ENCODE data around the gene COPS8. TPM values are rescaled to one million over a fixed set of nuclear protein-coding genes. Genes with fewer than 3 reads are reported as not detected.

Gene COPS8
- total RNA-seq, 1 experiment from 2014 or later, result 175 TPM

- in situ Hi-C loops (cut with HindIII; ENCODE audit: low sequenced_read_pairs), result no loop called here
- no peak for DNase-seq (ENCODE audit: low spot score)
Measured at GRCh38 chr2:237096911-237097310, 11.2 kb downstream of the COPS8 start.

GRCh38 chr2:237097326-237097910 lies 11.7 kb downstream of the COPS8 start:
- no peak for DNase-seq (ENCODE audit: low spot score)
- in situ Hi-C loops (cut with HindIII; ENCODE audit: low sequenced_read_pairs), result no loop called here

DNA sequence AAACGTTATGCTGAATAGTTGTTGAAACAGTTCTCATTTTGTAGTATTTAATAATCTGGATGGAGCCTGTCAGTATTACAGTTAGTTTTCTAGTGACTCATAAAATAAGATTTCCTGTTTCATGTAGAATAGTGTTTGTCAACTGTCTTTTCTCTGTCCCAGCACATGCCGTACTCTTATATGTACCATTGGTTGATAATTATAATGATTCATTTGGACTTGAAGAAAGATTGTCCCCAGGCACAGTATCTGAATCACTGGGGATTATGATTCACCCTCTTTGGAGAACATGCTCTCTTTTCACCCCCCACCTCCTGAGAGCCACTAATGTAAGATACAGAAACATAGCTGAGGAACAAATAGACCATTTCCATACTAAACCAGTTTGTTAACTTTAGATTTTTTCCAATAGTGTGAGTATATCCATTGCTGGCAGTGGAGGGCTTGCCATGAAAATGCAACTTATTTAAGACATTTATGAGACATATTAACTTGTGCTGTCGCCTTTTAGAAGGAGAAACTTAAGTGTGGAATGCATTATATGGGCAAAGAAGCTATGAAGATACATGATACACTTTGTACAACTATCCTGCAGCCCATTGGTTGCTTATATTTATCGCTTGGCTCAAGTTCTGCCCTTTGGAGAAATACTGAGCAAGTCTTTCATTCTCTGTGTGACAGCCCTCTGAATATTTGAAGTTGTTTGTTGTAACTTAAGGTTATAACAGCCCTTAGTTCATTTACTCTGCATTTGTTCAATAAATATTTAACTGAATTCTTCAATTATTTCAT lies 12.4 kb downstream of the COPS8 start:
- in situ Hi-C loops (cut with HindIII; ENCODE audit: low sequenced_read_pairs), result no loop called here
- DNase-seq (ENCODE audit: low spot score), result no peak

GRCh38 chr2:237099804-237100203 lies 14.1 kb downstream of the COPS8 start:
- no peak for DNase-seq (ENCODE audit: low spot score)
- in situ Hi-C loops (cut with HindIII; ENCODE audit: low sequenced_read_pairs), result no loop called here

DNA sequence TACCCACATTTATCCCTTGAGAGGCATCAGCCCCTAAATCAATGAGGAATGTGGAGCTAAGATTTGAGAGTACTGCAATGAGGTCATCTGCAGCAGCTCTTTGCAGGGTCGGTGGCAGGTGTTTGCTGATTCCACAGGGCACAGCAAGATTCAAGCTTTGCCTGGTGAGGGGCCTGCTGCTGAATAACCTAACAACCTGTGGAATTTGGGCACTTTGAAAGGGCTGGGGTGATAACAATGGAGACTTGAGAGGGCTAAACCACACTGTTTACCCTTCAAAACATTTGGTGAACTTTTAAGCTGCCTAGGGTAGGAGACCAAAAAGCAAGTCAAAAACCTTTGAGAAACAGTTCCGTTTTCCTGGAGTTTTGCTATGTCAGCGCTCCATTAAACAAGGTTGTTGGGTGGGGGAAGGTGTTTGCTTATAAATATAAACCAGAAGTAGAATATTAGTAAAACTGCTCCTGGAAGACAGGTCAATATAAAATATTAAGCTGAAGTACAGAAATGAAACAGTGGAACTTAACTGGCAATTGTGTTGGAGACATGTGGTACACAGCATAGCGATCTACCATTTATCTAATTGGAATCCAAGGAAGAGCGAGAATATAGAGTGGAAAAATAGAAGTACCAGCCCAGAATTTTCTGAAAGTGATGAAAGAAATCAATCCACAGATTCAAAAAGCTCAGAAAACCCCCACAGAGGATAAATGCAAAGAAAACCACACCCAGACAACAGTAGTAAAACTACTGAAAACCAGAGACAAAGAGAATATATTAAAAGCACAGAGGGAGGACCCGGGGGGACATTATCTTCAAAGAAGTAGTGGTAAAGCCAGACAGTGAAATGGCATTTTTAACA lies 15.7 kb downstream of the COPS8 start:
- no peak for DNase-seq (ENCODE audit: low spot score)
- in situ Hi-C loops (cut with HindIII; ENCODE audit: low sequenced_read_pairs), result no loop called here

DNA sequence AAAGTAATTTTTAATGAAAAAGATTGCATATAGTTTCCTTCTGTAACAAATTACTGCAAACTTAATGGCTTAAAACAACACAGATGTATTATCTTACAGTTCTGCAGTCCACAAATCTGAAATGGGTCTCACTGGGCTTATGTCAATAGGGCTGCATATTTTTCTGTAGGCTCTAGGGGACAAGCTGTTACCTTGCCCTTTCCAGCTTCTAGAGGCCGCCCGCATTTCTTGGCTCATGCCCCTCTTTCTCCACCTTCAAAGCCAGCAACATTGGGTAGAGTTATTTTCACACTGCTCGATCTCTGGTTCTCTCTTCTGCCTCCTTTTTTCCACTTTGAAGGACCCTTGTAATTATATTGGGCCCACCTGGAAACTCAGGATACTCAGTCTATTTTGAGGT lies 16.7 kb downstream of the COPS8 start:
- DNase-seq (ENCODE audit: low spot score), result no peak
- in situ Hi-C loops (cut with HindIII; ENCODE audit: low sequenced_read_pairs), result no loop called here

DNA sequence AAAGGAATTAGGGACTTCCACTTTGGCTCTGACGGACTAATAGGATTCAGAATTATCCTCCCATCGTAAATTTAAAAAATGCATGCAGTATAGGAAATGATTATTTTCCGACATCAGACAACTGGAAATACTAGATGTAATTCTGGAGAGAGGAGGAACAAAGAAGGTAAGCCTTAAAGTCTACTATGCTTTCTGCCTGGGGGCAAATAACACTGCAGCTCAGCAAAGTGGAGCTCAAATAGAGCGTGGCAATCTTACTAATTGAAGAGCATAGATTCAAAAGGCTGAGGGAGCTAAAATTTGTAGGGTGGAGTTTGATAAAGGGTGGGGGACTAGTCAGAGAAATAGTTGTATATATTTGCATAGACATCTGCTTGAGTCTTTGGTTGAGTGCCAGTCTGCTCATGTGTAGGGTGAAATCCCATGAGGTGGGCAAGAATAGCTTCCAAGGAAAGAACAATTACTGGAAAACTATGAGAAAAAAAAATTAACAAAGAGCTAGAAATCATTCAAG lies 23.8 kb downstream of the COPS8 start:
- no peak for DNase-seq (ENCODE audit: low spot score)
- in situ Hi-C loops (cut with HindIII; ENCODE audit: low sequenced_read_pairs), result no loop called here

DNA sequence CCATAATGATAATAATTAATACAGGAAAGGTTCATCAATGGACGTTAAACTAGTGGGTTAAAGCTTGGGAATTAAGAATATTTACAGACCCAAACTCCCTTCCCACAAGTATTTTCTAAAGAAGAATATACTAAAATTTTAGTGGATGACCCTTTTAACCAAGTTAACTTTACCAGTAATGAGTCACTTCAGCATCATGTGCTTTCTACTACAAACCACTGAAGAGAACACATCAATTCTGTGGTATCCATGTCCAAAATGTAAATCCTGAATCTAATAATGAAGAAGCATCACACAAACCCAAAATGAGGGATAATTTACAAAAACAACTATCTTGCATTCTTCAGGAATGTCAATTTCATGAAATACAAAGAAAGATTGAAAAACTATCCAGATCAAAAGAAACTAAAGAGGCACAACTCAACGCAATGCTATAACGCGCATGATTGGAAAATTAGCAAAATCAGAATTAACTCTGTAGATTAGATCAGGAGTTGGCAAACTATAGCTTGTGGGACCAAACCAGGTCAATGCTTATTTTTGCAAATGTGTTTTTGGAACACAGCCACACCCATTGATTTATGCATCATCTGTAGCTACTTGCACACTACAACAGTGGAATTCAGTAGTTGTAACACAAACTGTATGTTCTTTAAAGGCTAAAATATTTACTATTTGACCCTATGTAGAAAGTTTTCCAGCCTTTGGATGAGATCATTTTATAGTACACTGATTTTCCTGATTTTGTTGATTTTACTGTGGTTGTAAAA lies 27.5 kb downstream of the COPS8 start:
- in situ Hi-C loops (cut with HindIII; ENCODE audit: low sequenced_read_pairs), result no loop called here

DNA sequence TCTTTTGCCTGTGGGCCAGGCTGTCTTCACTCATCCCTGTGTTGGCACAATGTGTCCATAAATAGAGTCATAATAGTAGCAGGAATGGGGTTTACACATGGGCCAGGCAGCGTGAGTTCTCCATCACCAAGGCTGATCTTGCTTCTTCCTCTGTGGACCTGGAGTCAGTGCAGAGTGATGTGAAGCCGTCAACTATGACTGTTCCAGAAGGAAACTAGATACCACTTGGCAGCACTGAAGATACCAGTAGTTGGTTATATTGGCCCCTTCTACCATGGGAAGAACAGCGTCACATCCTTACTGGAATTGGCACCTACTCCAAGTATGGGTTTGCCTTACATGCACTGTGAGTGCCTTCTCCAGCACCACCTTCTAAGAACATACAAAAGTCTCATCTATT lies 30.2 kb downstream of the COPS8 start:
- DNase-seq (ENCODE audit: low spot score), result no peak
- in situ Hi-C loops (cut with HindIII; ENCODE audit: low sequenced_read_pairs), result no loop called here

More for the DNA sequence above, 27.5 kb downstream of the COPS8 start:
- DNase-seq (ENCODE audit: low spot score), result no peak

DNA sequence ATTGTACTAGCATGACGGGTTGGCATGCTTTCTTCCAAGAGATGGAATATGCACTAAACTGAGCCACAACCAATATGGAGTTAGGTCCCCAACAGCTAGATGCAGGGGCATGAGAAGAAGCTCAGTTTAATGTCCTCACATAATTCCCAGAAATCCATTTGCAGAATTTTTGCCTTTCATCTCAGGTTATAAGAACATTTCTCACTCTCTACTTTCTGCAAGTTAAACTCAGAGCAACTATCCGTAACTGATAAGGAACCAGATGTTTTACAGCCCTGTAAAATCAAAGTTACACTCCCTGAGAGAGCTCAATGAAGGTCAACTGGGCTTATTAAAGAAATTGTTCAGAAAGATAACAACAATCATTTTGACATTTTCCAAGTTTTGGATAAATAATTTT lies 30.7 kb downstream of the COPS8 start:
- no peak for DNase-seq (ENCODE audit: low spot score)
- in situ Hi-C loops (cut with HindIII; ENCODE audit: low sequenced_read_pairs), result no loop called here

- in situ Hi-C loops (cut with HindIII; ENCODE audit: low sequenced_read_pairs), result no loop called here
- no peak for DNase-seq (ENCODE audit: low spot score)
Measured at GRCh38 chr2:237118025-237118424, 32.3 kb downstream of the COPS8 start.

DNA sequence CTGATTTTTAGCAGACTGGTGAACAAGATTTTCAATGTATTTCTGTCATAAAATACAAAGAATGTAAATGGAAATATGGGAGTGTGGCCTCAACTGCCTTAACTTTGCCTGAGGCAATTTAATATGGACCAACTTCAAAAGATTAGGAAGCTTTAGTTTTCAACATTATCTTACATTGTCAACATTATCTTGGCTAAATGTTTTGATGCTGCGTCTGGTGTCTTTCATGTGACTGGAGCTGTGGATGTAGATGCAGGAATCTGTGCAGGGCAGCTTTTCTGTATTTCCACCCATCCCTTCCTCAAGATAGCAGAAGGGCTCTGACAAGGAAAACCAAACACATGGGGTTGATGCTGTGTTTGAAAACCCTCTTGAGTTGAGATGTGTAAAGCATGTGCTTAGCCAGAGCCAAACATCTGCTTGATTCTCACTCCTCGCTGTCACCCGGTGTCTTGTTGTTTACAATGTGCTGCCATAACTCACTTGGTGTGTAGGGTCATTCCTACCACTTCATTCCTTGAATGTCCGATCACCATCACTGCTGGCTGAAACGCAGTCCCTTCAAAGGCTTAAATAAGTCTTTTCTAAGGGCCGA lies 33.0 kb downstream of the COPS8 start:
- in situ Hi-C loops (cut with HindIII; ENCODE audit: low sequenced_read_pairs), result no loop called here
- no peak for DNase-seq (ENCODE audit: low spot score)

DNA sequence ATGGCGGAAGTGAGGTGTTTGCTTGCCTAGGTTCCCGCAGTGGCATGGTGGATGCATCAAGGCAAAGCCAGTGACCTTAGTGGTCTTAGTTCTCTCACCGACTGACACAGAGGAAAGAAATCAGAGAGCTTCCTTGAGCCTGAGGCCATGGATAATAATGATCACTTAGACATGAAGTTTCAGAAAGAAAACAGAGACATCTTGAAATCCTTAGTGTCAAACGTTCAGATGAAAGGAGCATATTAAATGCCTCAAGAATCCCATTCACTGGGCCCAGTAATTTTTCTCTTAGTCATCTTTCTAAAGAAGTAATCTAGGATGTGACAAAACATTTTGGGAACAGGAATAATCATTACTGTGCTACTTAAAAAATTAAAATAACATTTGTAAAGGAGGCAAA lies 35.2 kb downstream of the COPS8 start:
- in situ Hi-C loops (cut with HindIII; ENCODE audit: low sequenced_read_pairs), result no loop called here
- DNase-seq (ENCODE audit: low spot score), result no peak

- DNase-seq (ENCODE audit: low spot score), result no peak
- in situ Hi-C loops (cut with HindIII; ENCODE audit: low sequenced_read_pairs), result no loop called here
Measured at GRCh38 chr2:237121321-237121720, 35.6 kb downstream of the COPS8 start.

DNA sequence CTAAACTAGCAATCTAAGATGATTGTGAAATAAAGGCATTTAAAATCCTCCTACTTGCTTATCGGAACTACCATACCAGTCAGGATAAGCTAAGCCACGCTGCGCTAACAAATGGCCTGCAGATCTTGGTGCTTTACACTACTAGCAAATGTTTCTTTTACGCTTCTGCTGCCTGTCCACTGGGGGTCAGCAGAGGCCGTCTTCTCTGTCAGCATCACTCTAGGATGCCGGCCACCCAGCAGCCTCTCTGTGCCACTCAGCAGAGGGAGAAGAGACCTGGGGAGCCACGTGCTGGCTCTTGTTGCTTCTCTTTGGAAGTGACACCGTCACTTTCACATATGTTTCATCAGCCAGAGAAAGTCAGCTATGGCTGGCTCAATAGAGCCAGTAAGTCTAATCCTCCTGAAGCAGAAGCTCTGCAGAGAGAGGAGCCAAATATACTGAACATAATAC lies 36.6 kb downstream of the COPS8 start:
- peak; percentile 23 for DNase-seq (ENCODE audit: low spot score)
- in situ Hi-C loops (cut with HindIII; ENCODE audit: low sequenced_read_pairs), result no loop called here

DNA sequence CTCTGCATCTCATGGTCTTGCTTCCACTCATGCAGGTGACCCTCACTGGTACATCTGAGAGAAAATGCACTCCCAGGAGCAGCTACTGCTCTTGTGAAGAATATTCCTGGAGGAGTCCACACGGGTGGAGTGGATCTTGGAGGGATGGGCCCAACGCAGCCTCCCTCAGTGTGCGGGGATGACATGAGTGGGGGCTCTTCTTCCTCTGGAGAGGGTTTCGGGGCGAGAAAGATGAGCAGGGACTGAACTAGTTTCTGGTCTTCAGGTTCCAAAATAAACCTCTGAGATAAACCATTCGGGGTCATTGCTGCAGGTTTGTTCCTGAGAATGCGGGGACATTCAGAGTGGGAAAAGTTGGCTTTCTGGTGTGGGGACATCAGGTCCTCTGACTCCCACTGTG lies 39.1 kb downstream of the COPS8 start:
- in situ Hi-C loops (cut with HindIII; ENCODE audit: low sequenced_read_pairs), result no loop called here
- no peak for DNase-seq (ENCODE audit: low spot score)

DNA sequence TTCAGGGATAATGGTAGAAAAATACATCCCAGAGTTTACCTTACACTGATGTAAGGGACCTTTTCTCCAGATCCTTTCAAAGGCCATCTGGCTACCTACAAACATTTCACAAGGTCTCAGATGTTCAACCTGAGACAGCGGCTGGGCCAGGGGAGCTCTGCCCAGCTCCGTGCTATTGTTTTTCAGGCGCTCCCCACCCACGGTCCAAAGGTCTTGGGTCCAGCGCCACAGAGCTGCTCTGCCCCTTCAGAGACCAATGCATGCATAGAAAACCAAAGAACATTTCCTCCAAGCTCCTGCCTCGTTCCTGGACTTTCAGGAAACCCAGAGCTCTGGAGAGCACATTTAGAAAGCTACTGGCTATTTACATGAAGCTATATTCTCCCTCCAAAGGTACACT lies 40.3 kb downstream of the COPS8 start:
- DNase-seq (ENCODE audit: low spot score), result no peak
- in situ Hi-C loops (cut with HindIII; ENCODE audit: low sequenced_read_pairs), result no loop called here

- in situ Hi-C loops (cut with HindIII; ENCODE audit: low sequenced_read_pairs), result no loop called here
- DNase-seq (ENCODE audit: low spot score), result no peak
Measured at GRCh38 chr2:237126519-237127174, 41.0 kb downstream of the COPS8 start.
